HEK293 (cell line): ENCODE results near the gene CLDN16.

Experiments used
- CTCF ChIA-PET: fragments of 350-600 bp; formaldehyde crosslinking; extraction: SDS; loops from one replicate; lab custom pipeline; 2021; ENCODE audit warnings: antibody characterized with exemption; lab: Yijun Ruan, JAX
- POLR2A ChIA-PET: fragments of 300-600 bp; formaldehyde crosslinking; extraction: SDS; loops from one replicate; lab custom pipeline; 2020; ENCODE audit warnings: antibody characterized with exemption, inconsistent platforms; lab: Yijun Ruan, JAX
- H3K27ac ChIP-seq: fragments of 200-500 bp; sonication (Bioruptor generic); 2 replicates; pipeline ENCODE4 v1.5.1; 2014; ENCODE audit warnings: low read depth, low read length, control low read depth, inconsistent platforms; ENCODE audit errors: extremely low read depth
- H3K36me3 ChIP-seq, 2 experiments: fragments of 200-500 bp in 1 of 2; sonication (Bioruptor generic) in 1 of 2; 1 replicate in 1 of 2; 2 replicates in 1 of 2; pipeline ENCODE4 v1.5.1; 2014 to 2017; ENCODE audit warnings: inconsistent platforms in 2 of 2, low read length in 2 of 2; ENCODE audit not compliant: control insufficient read depth in 2 of 2, insufficient read depth in 1 of 2
- H3K4me1 ChIP-seq: fragments of 200-500 bp; sonication (Bioruptor generic); 2 replicates; pipeline ENCODE4 v1.5.1; 2014; ENCODE audit warnings: mild to moderate bottlenecking, low read length, inconsistent platforms; ENCODE audit not compliant: control insufficient read depth, insufficient read depth
- H3K4me3 ChIP-seq: 2 replicates; pipeline ENCODE4 v1.5.1; 2011; ENCODE audit warnings: low read depth, mild to moderate bottlenecking, control low read depth, low read length, moderate library complexity
- H3K9me3 ChIP-seq: fragments of 200-500 bp; sonication (Bioruptor generic); 2 replicates; pipeline ENCODE4 v1.5.1; 2014; ENCODE audit warnings: low read depth, low read length, inconsistent platforms; ENCODE audit not compliant: control insufficient read depth, insufficient read depth
- KLF17 ChIP-seq: fragments of 450-650 bp; formaldehyde crosslinking; IDR thresholded peaks from 2 replicates; pipeline ENCODE4 v1.5.1; 2016; ENCODE audit warnings: missing biosample characterization, missing genetic modification characterization
- KLF9 ChIP-seq: fragments of 450-650 bp; formaldehyde crosslinking; IDR thresholded peaks from 2 replicates; pipeline ENCODE4 v1.5.1; 2016; ENCODE audit warnings: missing biosample characterization, missing genetic modification characterization, low read depth
- MZF1 ChIP-seq: fragments of 450-650 bp; formaldehyde crosslinking; IDR thresholded peaks from 2 replicates; pipeline ENCODE4 v1.5.1; 2017; ENCODE audit warnings: missing biosample characterization, missing genetic modification characterization, borderline replicate concordance
- PRDM6 ChIP-seq: fragments of 450-650 bp; formaldehyde crosslinking; IDR thresholded peaks from 2 replicates; pipeline ENCODE4 v1.5.1; 2017; ENCODE audit warnings: missing biosample characterization, missing genetic modification characterization
- TSHZ1 ChIP-seq: fragments of 450-650 bp; formaldehyde crosslinking; IDR thresholded peaks from 2 replicates; pipeline ENCODE4 v1.5.1; 2016; ENCODE audit warnings: missing biosample characterization, missing genetic modification characterization, borderline replicate concordance
- ZFP69B ChIP-seq: fragments of 450-650 bp; formaldehyde crosslinking; IDR thresholded peaks from 2 replicates; pipeline ENCODE4 v1.5.1; 2016; ENCODE audit warnings: missing biosample characterization, missing genetic modification characterization
- ZIC2 ChIP-seq: fragments of 450-650 bp; formaldehyde crosslinking; IDR thresholded peaks from 2 replicates; pipeline ENCODE4 v1.5.1; 2016; ENCODE audit warnings: missing biosample characterization, missing genetic modification characterization
- ZNF146 ChIP-seq: fragments of 450-650 bp; formaldehyde crosslinking; IDR thresholded peaks from 2 replicates; pipeline ENCODE4 v1.5.1; 2016; ENCODE audit warnings: missing biosample characterization, missing genetic modification characterization
- ZNF24 ChIP-seq: fragments of 450-650 bp; formaldehyde crosslinking; IDR thresholded peaks from 2 replicates; pipeline ENCODE4 v1.5.1; 2016; ENCODE audit warnings: missing biosample characterization, missing genetic modification characterization
- ZNF248 ChIP-seq: fragments of 450-650 bp; formaldehyde crosslinking; IDR thresholded peaks from 2 replicates; pipeline ENCODE4 v1.5.1; 2017; ENCODE audit warnings: missing biosample characterization, missing genetic modification characterization
- ZNF335 ChIP-seq: fragments of 450-650 bp; formaldehyde crosslinking; conservative IDR thresholded peaks from 2 replicates; pipeline ENCODE4 v1.5.1; 2016; ENCODE audit warnings: missing biosample characterization, missing genetic modification characterization
- ZNF37A ChIP-seq: fragments of 450-650 bp; IDR thresholded peaks from 2 replicates; pipeline ENCODE4 v1.5.1; 2018; ENCODE audit warnings: missing biosample characterization, missing genetic modification characterization
- ZNF404 ChIP-seq: fragments of 450-650 bp; formaldehyde crosslinking; IDR thresholded peaks from 2 replicates; pipeline ENCODE4 v1.5.1; 2017; ENCODE audit warnings: missing biosample characterization, missing genetic modification characterization
- ZNF426 ChIP-seq: fragments of 450-650 bp; formaldehyde crosslinking; IDR thresholded peaks from 2 replicates; pipeline ENCODE4 v1.5.1; 2017; ENCODE audit warnings: missing biosample characterization, missing genetic modification characterization, mild to moderate bottlenecking, inconsistent platforms, moderate library complexity
- ZNF518A ChIP-seq: fragments of 450-650 bp; formaldehyde crosslinking; conservative IDR thresholded peaks from 2 replicates; pipeline ENCODE4 v1.5.1; 2016; ENCODE audit warnings: low read depth, missing biosample characterization, missing genetic modification characterization
- ZNF558 ChIP-seq: fragments of 450-650 bp; formaldehyde crosslinking; IDR thresholded peaks from 2 replicates; pipeline ENCODE4 v1.5.1; 2016; ENCODE audit warnings: missing biosample characterization, missing genetic modification characterization
- ZNF670 ChIP-seq: fragments of 450-650 bp; formaldehyde crosslinking; IDR thresholded peaks from 2 replicates; pipeline ENCODE4 v1.5.1; 2016; ENCODE audit warnings: missing biosample characterization, missing genetic modification characterization, low read depth
- ZNF707 ChIP-seq: fragments of 450-650 bp; formaldehyde crosslinking; IDR thresholded peaks from 2 replicates; pipeline ENCODE4 v1.5.1; 2016; ENCODE audit warnings: missing biosample characterization, missing genetic modification characterization
- ZNF837 ChIP-seq: fragments of 450-650 bp; formaldehyde crosslinking; IDR thresholded peaks from 2 replicates; pipeline ENCODE4 v1.5.1; 2016; ENCODE audit warnings: missing biosample characterization, missing genetic modification characterization
- ZNF843 ChIP-seq: fragments of 450-650 bp; formaldehyde crosslinking; IDR thresholded peaks from 2 replicates; pipeline ENCODE4 v1.5.1; 2016; ENCODE audit warnings: missing biosample characterization, missing genetic modification characterization
- TF ChIP-seq, protein P1 (sequence below): IDR thresholded peaks from 2 replicates; pipeline ENCODE4 v1.6.1; 2011; ENCODE audit warnings: mild to moderate bottlenecking, low read depth, low read length, borderline replicate concordance
- TF ChIP-seq, protein P2 (sequence below): fragments of 450-650 bp; formaldehyde crosslinking; optimal IDR thresholded peaks from 2 replicates; pipeline ENCODE3; 2016; ENCODE audit warnings: missing biosample characterization, mild to moderate bottlenecking, missing genetic modification characterization

The CLDN16 gene

DNA sequence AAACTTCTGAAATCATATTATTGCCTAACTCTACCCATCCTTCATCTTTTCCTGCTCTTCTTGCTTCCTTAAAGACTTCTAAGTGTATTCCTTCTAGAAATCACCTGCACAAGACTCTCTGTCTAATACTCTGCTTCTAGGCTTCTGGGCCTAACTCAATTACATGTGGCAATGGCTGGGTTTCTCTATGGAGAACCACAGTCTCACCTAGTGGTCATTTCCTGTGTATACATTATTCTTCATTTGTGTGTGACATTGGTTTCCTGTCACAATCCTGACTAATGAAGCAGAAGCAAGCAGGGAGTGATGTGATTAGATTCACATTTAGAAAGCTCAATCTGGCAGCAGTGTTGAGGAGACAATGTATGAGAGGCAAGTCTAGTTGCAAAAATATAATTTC, 48.8 kb upstream of the CLDN16 start:
- CTCF ChIA-PET, result interaction anchor here (0.6 to 1.7 kb wide), 4 partner anchors 10 to 49 kb away, joined by 3 to 5 read pairs (median 4); partner anchors contain the start of genes CLDN1 and CLDN16
- H3K27ac ChIP-seq, result no peak overlapping the region

DNA sequence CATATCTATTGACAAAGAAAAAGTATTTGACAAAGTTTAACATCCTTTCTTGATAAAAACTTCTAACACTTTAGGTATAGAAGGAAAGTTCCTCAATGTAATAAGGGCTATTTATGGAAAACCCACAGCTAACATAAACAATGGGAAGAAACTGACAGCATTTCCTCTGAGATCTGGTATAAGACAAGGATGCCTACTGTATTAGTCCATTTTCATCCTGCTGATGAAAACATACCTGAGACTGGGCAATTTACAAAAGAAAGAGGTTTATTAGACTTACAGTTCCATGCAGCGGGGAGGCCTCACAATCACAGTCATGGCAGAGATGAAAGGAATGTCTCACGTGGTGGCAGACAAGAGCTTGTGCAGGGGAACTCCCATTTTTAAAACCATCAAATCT, 47.9 kb upstream of the CLDN16 start:
- CTCF ChIA-PET, result interaction anchor here (1.7 kb wide), 1 partner anchor 11 kb away, joined by 5 read pairs; no protein-coding TSS in a partner anchor
- POLR2A ChIA-PET, result no interaction called here
- H3K36me3 ChIP-seq, result no peaks in the 10 kb centered on the region
- peaks cover 2% of the 10 kb centered on the region; the same call in 1 of the 2 replicates for H3K4me1 ChIP-seq
- H3K27ac ChIP-seq, result no peak overlapping the region
- H3K9me3 ChIP-seq, result no peaks in the 10 kb centered on the region
- H3K4me3 ChIP-seq, result no peak overlapping the region
- TF ChIP-seq KLF9 (tag by site-specific recombination) (no peak), ZNF335 (tag by site-specific recombination) (no peak), KLF17 (tag by site-specific recombination) (no peak), ZNF518A (no peak), ZNF837 (tag by site-specific recombination) (no peak), MZF1 (no peak), ZNF248 (tag by site-specific recombination) (no peak), ZNF670 (no peak), ZIC2 (tag by site-specific recombination) (no peak), PRDM6 (tag by site-specific recombination) (no peak)

More for the DNA sequence above, 48.8 kb upstream of the CLDN16 start:
- H3K36me3 ChIP-seq, result no peaks in the 10 kb centered on the region
- H3K4me1 ChIP-seq, result no peaks in the 10 kb centered on the region
- POLR2A ChIA-PET, result no interaction called here
- TF ChIP-seq ZNF843 (tag by site-specific recombination) (no peak), ZNF146 (tag by site-specific recombination) (no peak), ZNF707 (tag by site-specific recombination) (no peak), ZNF37A (tag by site-specific recombination) (no peak), ZNF404 (tag by site-specific recombination) (no peak), ZNF558 (tag by site-specific recombination) (no peak), ZNF24 (tag by site-specific recombination) (no peak), ZFP69B (tag by site-specific recombination) (no peak), ZNF426 (tag by site-specific recombination) (no peak), TSHZ1 (tag by site-specific recombination) (no peak)
- TF ChIP-seq, protein P1, sequence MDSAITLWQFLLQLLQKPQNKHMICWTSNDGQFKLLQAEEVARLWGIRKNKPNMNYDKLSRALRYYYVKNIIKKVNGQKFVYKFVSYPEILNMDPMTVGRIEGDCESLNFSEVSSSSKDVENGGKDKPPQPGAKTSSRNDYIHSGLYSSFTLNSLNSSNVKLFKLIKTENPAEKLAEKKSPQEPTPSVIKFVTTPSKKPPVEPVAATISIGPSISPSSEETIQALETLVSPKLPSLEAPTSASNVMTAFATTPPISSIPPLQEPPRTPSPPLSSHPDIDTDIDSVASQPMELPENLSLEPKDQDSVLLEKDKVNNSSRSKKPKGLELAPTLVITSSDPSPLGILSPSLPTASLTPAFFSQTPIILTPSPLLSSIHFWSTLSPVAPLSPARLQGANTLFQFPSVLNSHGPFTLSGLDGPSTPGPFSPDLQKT, result no peak
- TF ChIP-seq, protein P2, sequence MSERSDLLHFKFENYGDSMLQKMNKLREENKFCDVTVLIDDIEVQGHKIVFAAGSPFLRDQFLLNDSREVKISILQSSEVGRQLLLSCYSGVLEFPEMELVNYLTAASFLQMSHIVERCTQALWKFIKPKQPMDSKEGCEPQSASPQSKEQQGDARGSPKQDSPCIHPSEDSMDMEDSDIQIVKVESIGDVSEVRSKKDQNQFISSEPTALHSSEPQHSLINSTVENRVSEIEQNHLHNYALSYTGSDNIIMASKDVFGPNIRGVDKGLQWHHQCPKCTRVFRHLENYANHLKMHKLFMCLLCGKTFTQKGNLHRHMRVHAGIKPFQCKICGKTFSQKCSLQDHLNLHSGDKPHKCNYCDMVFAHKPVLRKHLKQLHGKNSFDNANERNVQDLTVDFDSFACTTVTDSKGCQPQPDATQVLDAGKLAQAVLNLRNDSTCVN, result no peak
- H3K4me3 ChIP-seq, result no peak overlapping the region
- H3K9me3 ChIP-seq, result no peaks in the 10 kb centered on the region
